Glomerular endothelial cell (primary cell): ENCODE results near the gene ZNF814. TPM values are rescaled to one million over a fixed set of nuclear protein-coding genes. Genes with fewer than 3 reads are reported as not detected.
"Not testable (repeated sequence)": the region's sequence is repeated elsewhere in the genome, so short reads cannot be mapped to it uniquely, and the experiment has no call there.

Experiments
- DNase-seq: peaks from one replicate; pipeline ENCODE4 v3.0.0-alpha.2; 2011; ENCODE audit warnings: low read depth, low spot score; ENCODE audit errors: extremely low read depth
- total RNA-seq: library from RNA; depleted of rRNA; stranded (reverse); fragments of >200 nt; gene quantifications from 2 replicates; pipeline ENCODE4 v1.2.3, GENCODE V29; 2015

ZNF814 gene
- total RNA-seq, 1 donor from 2014 or later = 11.7 TPM

DNA sequence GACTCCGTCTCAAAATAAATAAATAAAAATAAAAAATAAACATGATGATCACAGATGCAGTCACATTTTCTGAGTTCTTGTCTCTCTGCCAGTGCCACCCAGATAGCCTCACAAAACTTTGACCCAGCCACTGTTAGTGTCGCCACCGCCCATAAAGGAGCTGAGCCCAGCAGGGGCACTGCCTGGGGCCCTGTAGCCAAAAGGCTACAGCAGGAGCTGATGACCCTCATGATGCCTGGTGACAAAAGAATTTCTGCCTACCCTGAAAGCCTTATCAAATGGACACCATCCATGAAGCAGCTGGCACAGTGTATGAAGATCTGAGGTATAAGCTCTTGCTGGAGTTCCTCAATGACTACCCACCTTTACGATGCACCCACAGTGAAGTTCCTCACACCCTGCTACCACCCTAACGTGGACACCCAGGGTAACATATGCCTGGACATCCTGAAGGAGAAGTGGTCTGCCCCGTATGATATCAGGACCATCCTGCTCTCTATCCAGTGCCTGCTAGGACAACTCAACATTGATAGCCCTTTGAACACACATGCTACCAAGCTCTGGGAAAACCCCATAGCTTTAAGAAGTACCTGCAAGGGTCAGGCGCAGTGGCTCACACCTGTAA is 20.9 kb downstream of the ZNF814 start:
- DNase-seq = no peak

DNA sequence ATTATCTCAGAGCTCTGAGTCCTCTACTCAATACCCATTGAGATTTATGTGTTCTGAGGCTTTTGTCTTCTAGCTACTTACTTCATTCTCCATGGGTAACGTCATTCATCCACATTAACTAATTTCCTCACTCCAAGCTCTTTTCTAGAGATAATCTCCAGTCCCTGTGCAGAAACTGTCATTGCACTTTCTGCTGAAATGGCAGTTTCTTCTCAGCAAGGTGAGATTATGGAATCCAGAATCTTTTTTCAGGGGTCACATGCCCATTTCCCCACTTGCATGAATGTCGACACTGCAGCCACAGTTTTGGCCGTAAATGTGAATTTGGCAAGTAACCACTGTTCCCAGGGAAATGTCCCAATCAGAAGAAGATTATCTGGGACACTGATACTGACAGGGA is 26.5 kb downstream of the ZNF814 start:
- not testable (repeated sequence) for DNase-seq

DNA sequence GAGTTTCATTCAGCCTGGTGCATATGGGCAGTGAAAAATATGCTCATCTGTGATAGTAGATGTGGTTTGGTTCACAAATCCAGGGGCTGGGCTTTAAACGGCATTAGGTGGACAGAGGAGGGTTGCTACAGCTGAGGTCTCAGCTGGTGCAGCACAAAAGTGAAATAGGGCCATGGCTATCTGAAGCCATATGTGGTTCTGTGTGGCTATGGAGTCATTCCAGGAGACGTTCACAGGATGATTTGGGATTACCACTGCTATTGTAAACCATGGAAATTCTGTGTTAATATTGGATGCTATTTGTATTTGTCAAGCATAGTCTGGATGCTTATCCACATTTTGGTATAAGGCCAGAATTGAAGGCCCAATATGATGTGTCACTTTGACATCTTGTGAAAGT is 34.7 kb downstream of the ZNF814 start:
- DNase-seq = not testable (repeated sequence)

GRCh38 chr19:57851812-57852603 is 36.8 kb downstream of the ZNF814 start:
- DNase-seq = not testable (repeated sequence)

- DNase-seq = no peak
Measured at GRCh38 chr19:57850553-57851017, 38.3 kb downstream of the ZNF814 start.

- DNase-seq = not testable (repeated sequence)
Measured at GRCh38 chr19:57849666-57850473, 39.0 kb downstream of the ZNF814 start, which contains the start of gene ZNF587. TSS of gene ZNF587 (plus strand) at chr19:57849859. CDS start at chr19:57850039, 180 bp downstream.

GRCh38 chr19:57849162-57849665 is 39.6 kb downstream of the ZNF814 start:
- not testable (repeated sequence) for DNase-seq

GRCh38 chr19:57847164-57847563 is 41.7 kb downstream of the ZNF814 start:
- DNase-seq = not testable (repeated sequence)

DNA sequence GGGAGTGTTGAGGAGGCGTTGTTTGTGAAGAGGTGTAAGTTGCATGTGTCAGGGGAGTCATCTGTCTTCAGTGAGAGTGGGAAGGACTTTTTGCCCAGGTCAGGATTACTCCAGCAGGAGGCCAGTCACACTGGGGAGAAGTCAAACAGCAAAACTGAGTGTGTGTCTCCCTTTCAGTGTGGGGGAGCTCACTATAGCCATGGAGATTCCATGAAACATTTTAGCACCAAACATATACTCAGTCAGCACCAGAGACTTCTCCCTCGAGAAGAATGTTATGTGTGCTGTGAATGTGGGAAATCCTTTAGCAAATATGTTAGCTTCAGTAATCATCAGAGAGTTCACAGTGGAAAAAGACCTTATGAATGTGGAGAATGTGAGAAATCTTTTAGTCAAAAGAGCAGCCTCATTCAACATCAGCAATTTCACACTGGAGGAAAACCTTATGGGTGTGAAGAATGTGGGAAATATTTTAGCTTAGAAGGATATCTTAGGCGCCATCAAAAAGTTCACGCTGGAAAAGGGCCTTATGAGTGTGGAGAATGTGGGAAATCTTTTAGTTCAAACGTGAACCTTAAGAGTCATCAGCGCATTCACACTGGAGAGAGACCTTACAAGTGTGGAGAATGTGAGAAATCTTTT is 47.6 kb downstream of the ZNF814 start:
- no peak for DNase-seq

GRCh38 chr19:57838622-57839191 is 50.1 kb downstream of the ZNF814 start:
- DNase-seq = not testable (repeated sequence)

DNA sequence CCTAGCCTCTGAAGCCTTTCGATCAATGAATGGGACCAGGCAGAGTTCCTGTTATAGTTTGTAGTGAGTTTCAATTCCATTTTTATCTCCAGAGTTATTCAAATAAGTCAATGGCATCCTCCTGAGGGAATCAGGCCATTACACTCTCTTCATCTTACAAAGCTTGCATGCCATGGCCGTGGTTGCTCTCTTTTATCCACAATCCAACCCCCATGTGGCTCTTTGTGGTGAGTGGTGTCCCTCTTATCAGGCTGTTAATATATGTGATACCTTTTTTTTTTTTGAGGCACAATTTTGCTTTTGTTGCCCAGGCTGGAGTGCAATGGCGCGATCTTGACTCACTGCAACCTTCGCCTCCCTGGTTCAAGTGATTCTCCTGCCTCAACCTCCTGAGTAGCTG is 51.8 kb downstream of the ZNF814 start:
- DNase-seq = not testable (repeated sequence)

DNA sequence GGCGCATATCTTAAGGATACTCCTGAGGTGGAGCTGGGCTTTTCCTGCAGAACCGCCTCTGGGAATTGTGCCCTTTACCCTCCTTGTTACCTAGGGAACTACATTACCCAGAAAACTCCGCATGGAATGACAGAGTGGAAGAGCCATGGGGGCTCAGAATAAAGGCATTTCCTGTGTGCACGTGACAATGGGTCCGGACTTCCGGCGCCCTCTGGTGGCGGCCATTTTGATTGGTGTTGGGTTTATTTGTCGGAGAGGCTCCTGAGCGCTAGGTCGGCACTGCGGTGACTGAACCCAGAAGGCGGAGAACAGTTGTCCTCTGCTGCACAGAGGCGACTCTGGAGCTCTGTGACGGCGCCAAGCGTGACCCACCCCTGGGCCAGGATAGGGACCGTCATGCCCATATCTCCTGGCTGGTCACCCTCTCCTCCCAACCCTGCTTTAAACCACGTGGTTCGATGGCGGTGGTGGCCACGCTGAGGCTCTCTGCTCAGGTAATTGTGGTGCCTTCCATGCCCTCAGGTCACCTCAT is 58.7 kb downstream of the ZNF814 start, which contains the start of gene ZNF587B:
Gene ZNF587B, plus strand, starts transcription at position 229 of the 532 bp plus-strand sequence. Its CDS starts 230 bp downstream, at position 459.
- DNase-seq = peak; percentile 68

DNA sequence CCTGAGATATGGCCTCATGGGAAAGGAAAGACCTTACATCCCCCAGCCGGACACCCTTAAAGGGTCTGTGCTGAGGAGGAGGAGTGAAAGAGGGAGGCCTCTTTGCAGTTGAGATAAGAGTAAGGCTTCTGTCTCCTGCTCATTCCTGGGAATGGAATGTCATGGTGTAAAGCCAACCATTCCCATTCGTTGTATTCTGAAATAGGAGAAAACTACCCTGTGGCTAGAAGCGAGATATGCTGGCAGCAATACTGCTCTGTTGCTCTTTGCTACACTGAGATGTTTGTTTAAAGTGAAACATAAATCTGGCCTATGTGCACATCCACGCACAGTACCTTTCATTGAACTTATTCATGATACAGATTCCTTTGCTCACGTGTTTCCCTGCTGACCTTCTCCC is 59.5 kb downstream of the ZNF814 start:
- DNase-seq = no peak

DNA sequence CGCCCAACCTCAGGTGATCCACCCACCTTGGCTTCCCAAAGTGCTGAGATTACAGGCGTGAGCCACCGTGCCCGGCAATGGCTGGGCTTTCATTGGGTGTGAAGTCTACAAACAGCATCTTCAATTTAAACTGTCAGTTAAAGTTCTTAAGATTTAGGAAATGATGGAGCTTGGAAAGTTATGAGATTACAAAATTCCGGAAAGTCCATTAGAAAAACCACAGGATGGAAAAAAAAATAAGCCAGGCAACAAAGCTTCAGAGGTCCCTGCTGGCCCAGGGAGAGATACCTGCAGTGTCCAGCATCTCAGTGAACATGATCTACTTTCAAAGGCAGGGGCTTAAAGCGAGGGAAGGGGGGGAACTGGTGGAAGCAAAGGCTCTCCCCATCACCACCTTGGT is 63.3 kb downstream of the ZNF814 start:
- no peak for DNase-seq

DNA sequence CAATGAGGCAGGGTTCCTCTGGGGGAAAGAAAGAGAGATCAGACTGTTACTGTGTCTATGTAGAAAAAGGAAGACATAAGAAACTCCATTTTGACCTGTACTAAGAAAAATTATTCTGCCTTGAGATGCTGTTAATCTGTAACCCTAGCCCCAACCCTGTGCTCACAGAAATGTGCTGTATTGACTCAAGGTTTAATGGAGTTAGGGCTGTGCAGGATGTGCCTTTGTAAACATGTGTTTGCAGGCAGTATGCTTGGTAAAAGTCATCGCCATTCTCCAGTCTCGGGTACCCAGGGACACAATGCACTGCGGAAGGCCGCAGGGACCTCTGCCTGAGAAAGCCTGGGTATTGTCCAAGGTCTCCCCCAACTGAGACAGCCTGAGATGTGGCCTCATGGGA is 65.2 kb downstream of the ZNF814 start:
- not testable (repeated sequence) for DNase-seq

DNA sequence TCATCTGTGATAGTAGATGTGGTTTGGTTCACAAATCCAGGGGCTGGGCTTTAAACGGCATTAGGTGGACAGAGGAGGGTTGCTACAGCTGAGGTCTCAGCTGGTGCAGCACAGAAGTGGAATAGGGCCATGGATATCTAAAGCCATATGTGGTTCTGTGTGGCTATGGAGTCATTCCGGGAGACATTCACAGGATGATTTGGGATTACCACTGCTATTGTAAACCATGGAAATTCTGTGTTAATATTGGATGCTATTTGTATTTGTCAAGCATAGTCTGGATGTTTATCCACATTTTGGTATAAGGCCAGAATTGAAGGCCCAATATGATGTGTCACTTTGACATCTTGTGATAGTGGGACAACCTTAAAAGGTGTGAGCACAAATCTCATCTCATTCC is 65.7 kb downstream of the ZNF814 start:
- DNase-seq = not testable (repeated sequence)

- DNase-seq = not testable (repeated sequence)
Measured at GRCh38 chr19:57821501-57821900, 67.3 kb downstream of the ZNF814 start.

DNA sequence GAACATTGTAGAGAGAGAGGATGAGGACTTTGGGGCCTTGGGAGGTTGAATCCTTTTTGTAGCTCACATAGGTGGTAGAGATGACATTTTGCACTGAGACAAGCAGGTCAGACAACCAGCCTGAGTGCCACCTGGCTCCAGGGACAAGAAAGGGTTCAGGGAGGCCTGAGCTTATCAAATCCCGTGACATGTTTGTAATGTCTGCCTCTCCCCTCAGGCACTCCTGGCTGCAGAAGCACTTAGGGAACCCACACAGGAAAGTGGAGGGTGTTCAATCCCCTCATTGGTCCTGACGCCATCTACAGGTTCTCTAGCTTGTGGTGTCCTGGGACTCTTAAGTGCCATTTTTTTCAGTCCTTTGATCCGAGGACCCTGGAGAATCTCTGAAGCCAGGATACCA is 67.7 kb downstream of the ZNF814 start:
- not testable (repeated sequence) for DNase-seq

DNA sequence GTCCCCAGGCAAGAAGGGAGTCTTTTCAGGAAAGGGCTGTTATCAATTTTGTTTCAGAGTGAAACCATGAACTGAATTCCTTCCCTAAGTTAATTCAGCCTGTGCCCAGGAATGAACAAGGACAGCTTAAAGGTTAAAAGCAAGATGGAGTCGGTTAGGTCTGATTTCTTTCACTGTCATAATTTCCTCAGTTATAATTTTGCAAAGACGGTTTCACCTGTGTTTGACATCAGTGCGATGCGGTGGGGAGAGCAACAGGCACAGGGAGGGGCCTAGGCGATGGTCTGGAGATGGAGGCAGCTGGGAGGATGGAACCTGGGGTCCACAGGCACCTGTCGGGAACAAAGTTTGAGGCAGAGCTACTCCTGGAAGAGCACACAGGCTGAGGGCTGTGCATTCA is 68.2 kb downstream of the ZNF814 start:
- DNase-seq = no peak
